ENCODE results near the gene KAT6B.

DNA sequence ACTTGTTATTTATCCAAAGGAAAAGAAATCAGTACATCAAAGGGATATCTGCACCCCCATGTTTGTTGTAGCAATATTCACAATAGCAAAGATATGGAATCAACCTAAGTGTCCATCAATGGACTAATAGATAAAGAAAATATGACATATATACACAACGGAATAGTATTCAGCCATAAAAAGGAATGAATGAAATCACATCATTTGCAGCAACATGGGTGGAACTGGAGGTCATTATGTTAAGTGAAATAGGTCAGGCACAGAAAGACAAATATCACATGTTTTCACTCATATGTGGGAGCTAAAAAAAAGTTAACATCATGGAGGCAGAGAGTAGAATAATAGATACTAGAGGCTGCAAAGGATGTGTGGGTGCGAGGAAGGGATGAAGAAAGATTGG lies 25.0 kb upstream of the KAT6B start:
- TF ChIP-seq, protein P1, sequence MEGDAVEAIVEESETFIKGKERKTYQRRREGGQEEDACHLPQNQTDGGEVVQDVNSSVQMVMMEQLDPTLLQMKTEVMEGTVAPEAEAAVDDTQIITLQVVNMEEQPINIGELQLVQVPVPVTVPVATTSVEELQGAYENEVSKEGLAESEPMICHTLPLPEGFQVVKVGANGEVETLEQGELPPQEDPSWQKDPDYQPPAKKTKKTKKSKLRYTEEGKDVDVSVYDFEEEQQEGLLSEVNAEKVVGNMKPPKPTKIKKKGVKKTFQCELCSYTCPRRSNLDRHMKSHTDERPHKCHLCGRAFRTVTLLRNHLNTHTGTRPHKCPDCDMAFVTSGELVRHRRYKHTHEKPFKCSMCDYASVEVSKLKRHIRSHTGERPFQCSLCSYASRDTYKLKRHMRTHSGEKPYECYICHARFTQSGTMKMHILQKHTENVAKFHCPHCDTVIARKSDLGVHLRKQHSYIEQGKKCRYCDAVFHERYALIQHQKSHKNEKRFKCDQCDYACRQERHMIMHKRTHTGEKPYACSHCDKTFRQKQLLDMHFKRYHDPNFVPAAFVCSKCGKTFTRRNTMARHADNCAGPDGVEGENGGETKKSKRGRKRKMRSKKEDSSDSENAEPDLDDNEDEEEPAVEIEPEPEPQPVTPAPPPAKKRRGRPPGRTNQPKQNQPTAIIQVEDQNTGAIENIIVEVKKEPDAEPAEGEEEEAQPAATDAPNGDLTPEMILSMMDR (IDR thresholded peaks at IDR 0.05): no peak
- no peak for TF ChIP-seq POLR2A (IDR thresholded peaks at IDR 0.05)

Measured in vagina (tissue), 2 donors.